HG03575 (cell line): Measurements from ENCODE around the gene MRAP2.
"Not testable (repeated sequence)": the region's sequence is repeated elsewhere in the genome, so short reads cannot be mapped to it uniquely, and the experiment has no call there.

ENCODE experiments used
- ATAC-seq: cut with Tn5 transposase; IDR thresholded peaks from one replicate; pipeline ENCODE4 v1.9.1; 2021; ENCODE audit not compliant: unreplicated experiment, insufficient number of reproducible peaks, low FRiP score; ENCODE audit errors: extremely low read depth

The MRAP2 gene

DNA sequence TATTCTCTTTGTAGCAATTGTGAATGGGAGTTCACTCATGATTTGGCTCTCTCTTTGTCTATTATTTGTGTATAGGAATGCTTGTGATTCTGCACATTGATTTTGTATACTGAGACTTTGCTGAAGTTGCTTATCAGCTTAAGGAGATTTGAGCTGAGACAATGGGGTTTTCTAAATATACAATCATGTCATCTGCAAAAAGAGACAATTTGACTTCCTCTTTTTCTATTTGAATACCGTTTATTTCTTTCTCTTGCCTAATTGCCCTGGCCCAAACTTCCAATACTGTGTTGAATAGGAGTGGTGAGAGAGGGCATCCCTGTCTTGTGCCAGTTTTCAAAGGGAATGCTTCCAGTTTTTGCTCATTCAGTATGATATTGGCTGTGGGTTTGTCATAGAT lies 77.8 kb downstream of the MRAP2 start:
- ATAC-seq: not testable (repeated sequence)

DNA sequence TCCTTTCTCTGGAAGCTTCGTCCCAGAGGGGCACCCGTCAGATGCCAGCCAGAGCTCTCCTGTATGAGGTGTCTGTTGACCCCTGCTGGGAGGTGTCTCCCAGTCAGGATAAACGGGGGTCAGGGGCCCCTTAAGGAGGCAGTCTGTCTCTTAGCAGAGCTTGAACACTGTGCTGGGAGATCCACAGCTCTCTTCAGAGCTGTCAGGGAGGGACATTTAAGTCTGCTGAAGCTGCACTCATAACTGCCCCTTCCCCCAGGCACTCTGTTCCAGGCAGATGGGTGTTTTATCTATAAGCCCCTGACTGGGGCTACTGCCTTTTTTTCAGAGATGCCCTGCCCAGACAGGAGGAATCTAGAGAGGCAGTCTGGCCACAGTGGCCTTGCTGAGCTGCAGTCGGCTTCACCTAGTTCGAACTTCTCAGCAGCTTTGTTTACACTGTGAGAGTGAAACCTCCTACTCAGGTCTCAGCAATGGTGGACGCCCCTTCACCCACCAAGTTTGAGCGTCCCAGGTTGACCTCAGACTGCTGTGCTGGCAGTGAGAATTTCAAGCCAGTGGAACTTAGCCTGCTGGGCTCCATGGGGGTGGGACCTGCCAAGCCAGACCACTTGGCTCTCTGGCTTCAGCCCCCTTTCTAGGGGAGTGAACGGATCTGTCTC lies 81.5 kb downstream of the MRAP2 start:
- not testable (repeated sequence) for ATAC-seq

DNA sequence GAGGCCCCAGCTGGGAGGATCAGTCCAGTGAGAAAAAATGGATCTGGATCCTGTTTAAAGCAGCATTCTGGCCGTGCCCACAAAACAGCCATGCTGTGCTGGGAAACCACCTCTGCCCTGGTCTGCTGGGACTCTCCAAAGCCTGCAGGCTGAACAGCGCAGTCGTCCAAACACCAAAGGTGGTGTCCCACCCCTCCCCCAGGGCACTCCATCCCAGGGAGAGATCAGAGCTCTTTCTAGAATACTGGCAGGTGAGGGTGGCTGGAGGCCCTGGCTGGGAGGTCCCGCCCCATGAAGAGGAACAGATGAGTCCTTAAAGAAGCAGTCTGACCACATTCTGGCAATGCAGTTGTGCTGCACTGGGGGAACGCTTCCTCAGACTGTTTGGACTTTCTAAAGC lies 84.6 kb downstream of the MRAP2 start:
- ATAC-seq: no peak

DNA sequence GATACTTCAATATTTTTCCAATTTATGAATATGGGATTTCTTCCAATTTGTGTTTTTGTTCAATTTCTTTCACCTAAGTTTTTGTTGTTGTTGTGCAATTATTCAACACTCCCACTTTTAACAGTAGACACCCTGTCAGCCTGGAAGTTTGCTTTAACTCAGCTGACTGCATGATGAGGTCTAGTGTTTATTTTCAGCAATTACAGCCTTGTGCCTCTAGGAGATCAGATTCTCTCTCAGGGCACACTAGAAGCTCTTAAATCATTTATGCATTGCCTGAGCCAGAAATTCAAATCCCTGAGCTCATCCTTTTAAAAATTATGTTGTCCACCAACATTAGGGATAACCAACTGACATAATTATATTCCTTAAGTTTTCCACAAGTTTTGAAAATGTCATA lies 85.7 kb downstream of the MRAP2 start:
- no peak for ATAC-seq

DNA sequence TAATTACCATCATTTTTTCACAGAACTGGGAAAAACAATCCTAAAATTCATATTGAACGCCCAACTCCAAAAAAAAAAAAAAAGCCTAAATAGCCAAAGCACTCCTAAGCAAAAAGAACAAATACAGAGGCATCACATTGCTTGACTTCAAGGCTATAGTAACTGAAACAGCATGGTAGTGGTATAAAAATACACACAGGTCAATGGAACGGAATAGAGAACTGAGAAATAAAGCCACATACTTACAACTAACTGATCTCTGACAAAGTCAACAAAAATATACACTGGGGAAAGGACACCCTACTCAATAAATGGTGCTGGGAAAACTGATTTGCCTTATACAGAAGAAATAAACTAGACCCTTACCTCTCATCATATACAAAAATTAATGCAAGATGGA lies 89.6 kb downstream of the MRAP2 start:
- ATAC-seq: peak; percentile 58

DNA sequence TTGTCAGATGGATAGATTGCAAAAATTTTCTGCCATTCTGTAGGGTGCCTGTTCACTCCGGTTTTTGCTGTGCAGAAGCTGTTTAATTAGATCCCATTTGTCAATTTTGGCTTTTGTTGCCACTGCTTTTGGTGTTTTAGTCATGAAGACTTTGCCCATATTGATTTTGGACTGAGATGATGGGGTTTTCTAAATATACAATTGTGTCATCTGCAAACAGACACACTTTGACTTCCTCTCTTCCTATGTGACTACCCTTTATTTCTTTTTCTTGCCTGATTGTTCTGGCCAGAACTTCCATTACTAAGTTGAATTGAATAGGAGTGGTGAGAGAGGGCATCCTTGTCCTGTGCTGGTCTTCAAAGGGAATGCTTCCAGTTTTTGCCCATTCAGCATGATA lies 96.0 kb downstream of the MRAP2 start:
- not testable (repeated sequence) for ATAC-seq

DNA sequence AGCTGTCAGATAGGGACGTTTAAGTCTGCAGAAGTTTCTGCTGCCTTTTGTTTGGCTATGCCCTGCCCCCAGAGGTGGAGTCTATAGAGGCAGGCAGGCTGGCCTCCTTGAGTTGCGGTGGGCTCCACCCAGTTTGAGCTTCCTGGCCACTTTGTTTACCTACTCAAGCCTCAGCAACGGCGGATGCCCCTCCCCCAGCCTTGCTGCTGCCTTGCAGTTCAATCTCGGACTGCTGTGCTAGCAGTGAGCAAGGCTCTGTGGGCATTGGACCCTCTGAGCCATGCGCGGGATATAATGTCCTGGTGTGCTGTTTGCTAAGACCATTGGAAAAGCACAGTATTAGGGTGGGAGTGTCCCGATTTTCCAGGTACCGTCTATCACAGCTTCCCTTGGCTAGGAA lies 99.8 kb downstream of the MRAP2 start:
- ATAC-seq: not testable (repeated sequence)

DNA sequence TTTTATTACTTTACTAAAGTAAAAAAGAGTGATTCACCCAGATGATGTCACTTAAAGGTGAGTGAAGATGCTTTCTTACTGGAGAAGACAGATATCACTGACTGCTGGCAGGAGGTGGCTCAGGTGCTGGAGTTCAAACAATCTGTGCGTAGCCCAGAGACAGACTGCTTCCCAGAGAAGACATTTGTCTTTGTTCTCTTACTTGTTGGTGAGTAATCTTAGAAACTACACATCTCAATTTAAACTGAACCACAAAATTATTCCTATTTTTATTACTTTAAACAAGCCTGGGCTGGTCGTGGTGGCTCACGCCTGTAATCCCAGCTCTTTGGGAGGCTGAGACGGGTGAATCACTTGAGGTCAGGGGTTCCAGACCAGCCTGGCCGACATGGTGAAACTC lies 101.7 kb downstream of the MRAP2 start:
- ATAC-seq: no peak

DNA sequence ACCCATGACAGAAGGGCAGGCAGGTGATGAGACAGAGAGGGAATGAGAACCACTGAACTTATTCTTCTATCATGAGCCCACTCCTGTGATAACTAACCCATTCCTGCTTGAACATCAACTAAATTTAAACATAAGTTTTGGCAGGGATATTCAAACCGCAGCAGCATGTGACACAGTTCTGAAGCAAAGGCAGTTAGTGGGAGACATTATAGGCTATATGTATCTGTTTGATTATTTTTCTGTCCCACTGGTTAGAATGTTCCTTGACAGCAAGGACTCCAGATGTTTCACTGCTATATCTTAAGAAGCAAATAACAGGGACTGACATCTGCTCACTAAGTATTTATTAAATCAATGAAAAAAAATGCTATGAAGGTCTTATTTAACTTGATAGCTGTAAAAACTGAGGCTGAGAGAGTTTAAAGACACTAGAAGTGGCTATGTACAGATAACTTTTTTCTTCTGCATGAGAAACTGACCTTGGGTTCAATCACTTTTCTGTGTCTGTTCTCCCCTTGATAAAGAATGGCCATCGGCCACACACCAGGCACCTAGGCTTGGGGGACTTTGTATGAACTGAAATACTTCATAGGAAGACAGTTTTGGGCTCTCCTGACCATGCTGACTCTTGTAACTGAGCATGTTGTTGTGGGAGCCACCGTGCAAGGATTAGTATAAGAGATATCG lies 102.9 kb downstream of the MRAP2 start:
- ATAC-seq: no peak

DNA sequence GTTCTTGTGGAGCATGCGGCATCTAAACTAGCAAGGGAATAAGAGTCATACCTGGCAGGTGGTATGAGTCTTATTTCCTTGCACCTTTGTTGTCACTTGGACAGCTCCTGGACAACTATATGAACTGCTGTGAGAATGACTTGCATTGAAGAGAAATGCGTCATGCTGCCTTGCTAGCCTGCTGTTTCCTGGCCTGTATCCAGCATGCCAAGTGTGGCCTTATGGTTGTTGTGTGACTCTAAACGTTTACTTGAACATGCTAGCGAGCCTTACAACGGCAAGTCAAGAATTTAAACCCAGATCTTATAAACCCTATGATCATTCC lies 103.4 kb downstream of the MRAP2 start:
- ATAC-seq: no peak

DNA sequence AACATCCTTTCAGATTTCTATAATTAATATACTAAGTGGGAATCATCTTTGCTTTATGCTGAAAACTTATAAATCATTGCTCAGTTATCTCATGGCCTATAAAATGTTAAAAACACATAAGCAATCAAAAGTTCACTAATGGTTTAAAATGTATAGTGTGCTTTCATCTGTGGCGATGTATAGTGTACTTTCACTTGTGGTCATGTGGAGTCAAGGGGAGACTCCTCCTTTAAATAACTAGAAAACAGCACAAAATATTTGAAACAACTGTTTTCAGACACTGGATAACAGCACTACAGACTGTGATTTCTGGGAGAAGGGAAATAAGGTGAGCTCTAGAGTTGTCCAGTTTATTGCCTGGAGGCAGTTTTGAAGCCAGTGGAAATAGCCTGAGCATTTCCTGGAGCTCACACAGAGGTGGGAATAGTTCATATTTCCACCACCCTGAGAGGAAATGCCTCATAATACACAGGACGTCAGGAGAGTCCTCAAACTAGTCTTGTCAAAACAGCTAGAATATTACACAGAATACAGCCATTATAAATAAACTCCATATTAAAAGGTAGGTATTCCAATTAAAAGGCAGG lies 104.5 kb downstream of the MRAP2 start:
- ATAC-seq: no peak

DNA sequence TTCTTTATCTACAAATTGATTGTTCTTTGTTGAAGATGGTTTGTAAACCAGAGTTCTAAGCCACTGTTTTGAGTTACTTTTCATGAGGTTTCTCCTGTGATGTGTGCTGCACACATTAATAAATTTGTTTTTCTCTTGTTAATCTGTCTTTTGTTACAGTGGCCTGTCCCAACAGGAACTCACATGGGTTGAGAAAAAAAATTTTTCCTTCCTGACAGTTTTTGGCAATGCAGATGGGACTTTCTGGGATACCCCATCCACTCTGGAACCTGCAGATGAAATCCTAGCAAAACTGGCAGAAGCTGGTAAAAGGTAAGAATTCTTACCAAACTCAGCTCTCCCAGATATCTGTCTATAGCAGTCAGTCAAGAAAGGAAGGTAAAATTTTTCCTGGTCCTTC lies 105.7 kb downstream of the MRAP2 start:
- no peak for ATAC-seq
